ENCODE data around the gene PTPRCAP. TPM values are rescaled to one million over a fixed set of nuclear protein-coding genes. Genes with fewer than 3 reads are reported as not detected.

The PTPRCAP gene
- total RNA-seq, 4 donors from 2014 or later: 0.29 to 5.0 (median 1.9) TPM

- no peaks in the 10 kb centered on the region for H3K36me3 ChIP-seq
- intact Hi-C loops (cut with DNase I; ENCODE audit: low total_unique reads): no loop called here
- H3K9me3 ChIP-seq: no peaks in the 10 kb centered on the region
- H3K4me3 ChIP-seq: peak overlapping the region; percentile 26 to 65
- DNase-seq: no peak
- H3K27ac ChIP-seq: peak overlapping the region; percentile 57 to 91
- H3K27me3 ChIP-seq: no peaks in the 10 kb centered on the region
- peaks cover 0 to 8% of the 10 kb centered on the region in 2 donors for H3K4me1 ChIP-seq
- TF ChIP-seq CTCF (IDR thresholded peaks at IDR 0.05) (no peak), POLR2A (IDR thresholded peaks at IDR 0.05) (no peak)
Measured at GRCh38 chr11:67421430-67422031, 16.0 kb downstream of the PTPRCAP start.

GRCh38 chr11:67420646-67421429, 16.6 kb downstream of the PTPRCAP start:
- DNase-seq: peak; percentile 95 to 96
- intact Hi-C loops (cut with DNase I; ENCODE audit: low total_unique reads): no loop called here
- H3K27ac ChIP-seq: peak overlapping the region; percentile 72 to 91
- no peaks in the 10 kb centered on the region for H3K9me3 ChIP-seq
- H3K4me1 ChIP-seq: peaks cover 0 to 11% of the 10 kb centered on the region in 2 donors
- H3K4me3 ChIP-seq: peak overlapping the region; percentile 26 to 65
- TF ChIP-seq POLR2A (IDR thresholded peaks at IDR 0.05) (peak; percentile 78 to 83), CTCF (IDR thresholded peaks at IDR 0.05) (peak in 2 of 4 experiments; percentile 15 to 38)
- no peaks in the 10 kb centered on the region for H3K27me3 ChIP-seq
- no peaks in the 10 kb centered on the region for H3K36me3 ChIP-seq

GRCh38 chr11:67420147-67420645, 17.3 kb downstream of the PTPRCAP start:
- Histone ChIP-seq H3K27me3 (no peaks in the 10 kb centered on the region), H3K9me3 (no peaks in the 10 kb centered on the region), H3K36me3 (no peaks in the 10 kb centered on the region), H3K4me1 (peaks cover 0 to 14% of the 10 kb centered on the region in 2 donors), H3K4me3 (peak overlapping the region; percentile 26 to 65), H3K27ac (peak overlapping the region; percentile 72 to 91)
- DNase-seq: no peak
- TF ChIP-seq CTCF (IDR thresholded peaks at IDR 0.05): no peak
- TF ChIP-seq POLR2A (IDR thresholded peaks at IDR 0.05): no peak
- intact Hi-C loops (cut with DNase I; ENCODE audit: low total_unique reads): no loop called here

- Histone ChIP-seq H3K9me3 (no peaks in the 10 kb centered on the region), H3K27ac (no peak overlapping the region), H3K4me1 (peaks cover 0 to 14% of the 10 kb centered on the region in 2 donors), H3K36me3 (no peaks in the 10 kb centered on the region), H3K27me3 (no peaks in the 10 kb centered on the region), H3K4me3 (no peak overlapping the region)
- intact Hi-C loops (cut with DNase I; ENCODE audit: low total_unique reads): no loop called here
- no peak for TF ChIP-seq POLR2A (IDR thresholded peaks at IDR 0.05)
- no peak for TF ChIP-seq CTCF (IDR thresholded peaks at IDR 0.05)
- DNase-seq: no peak
Measured at GRCh38 chr11:67419325-67420049, 18.0 kb downstream of the PTPRCAP start.
